Psoas muscle (tissue), 8 donors: ENCODE data around the gene ATP9B. TPM values are rescaled to one million over a fixed set of nuclear protein-coding genes. Genes with fewer than 3 reads are reported as not detected.
"Not testable (repeated sequence)": the region's sequence is repeated elsewhere in the genome, so short reads cannot be mapped to it uniquely, and the experiment has no call there.

Source experiments
- ATAC-seq, 4 donors: fragments of 200-7000 bp; cut with Tn5 transposase; one replicate each; pipeline ENCODE4 v1.9.1; 2020; ENCODE audit warnings: moderate library complexity in 3 of 4, mild to moderate bottlenecking in 2 of 4
- DNase-seq, 2 donors: peaks; one replicate each; pipeline ENCODE4 v3.0.0-alpha.2; 2020
- H3K27ac ChIP-seq: fragments of 200-600 bp; one replicate; pipeline ENCODE4 v1.8.0; 2022
- H3K27me3 ChIP-seq, 3 donors: fragments of 200-600 bp in 1 of 3; one replicate each; pipeline versions ENCODE4 v1.6.1 to v1.8.0; 2013 to 2022; ENCODE audit warnings: low read length in 2 of 3, mild to moderate bottlenecking in 2 of 3, moderate library complexity in 1 of 3; ENCODE audit not compliant: insufficient read depth in 3 of 3
- H3K36me3 ChIP-seq, 2 donors: fragments of 200-600 bp in 1 of 2; one replicate each; pipeline versions ENCODE4 v1.6.1 to v1.8.0; 2013 to 2022; ENCODE audit warnings: low read depth in 1 of 2, mild to moderate bottlenecking in 1 of 2, moderate library complexity in 1 of 2; ENCODE audit not compliant: insufficient read depth in 1 of 2
- H3K4me1 ChIP-seq: fragments of 200-600 bp; one replicate; pipeline ENCODE4 v1.8.0; 2022
- H3K4me3 ChIP-seq: fragments of 200-600 bp; one replicate; pipeline ENCODE4 v1.8.0; 2022; ENCODE audit warnings: mild to moderate bottlenecking
- H3K9me3 ChIP-seq: fragments of 200-600 bp; one replicate; pipeline ENCODE4 v1.8.0; 2022
- WGBS, 3 donors: extraction: QIAGEN DNeasy Blood & Tissue Kit; methylation state at CpG; one replicate each; pipeline versions ENCODE4 v1.1.6 to v1.1.7; 2013; 5-methylcytosine and 5-hydroxymethylcytosine counted together
- intact Hi-C, 2 donors: fragments of 100-400 bp; cut with DNase I; formaldehyde crosslinking; loops; one replicate each; pipeline versions ENCODE4 v1.11.0 to v1.14.2; 2022
- polyA plus RNA-seq, 3 donors: library from polyadenylated mRNA; stranded (reverse); fragments of 200-250 nt; gene quantifications; one replicate each; pipeline ENCODE4 v1.2.3, GENCODE V29; 2013
- total RNA-seq, 4 donors: library from RNA; stranded (reverse); fragmentation: NEBNext Ultra II Directional in 2 of 4; extraction: Animal tissue kit (Norgen Biotek cat#: 25700) in 2 of 4; gene quantifications; one replicate each; pipeline versions ENCODE4 v1.2.1 to v1.2.4, GENCODE V29; 2021 to 2023
- TF ChIP-seq, protein P1 (sequence below): fragments of 200-600 bp; IDR thresholded peaks from one replicate; pipeline ENCODE4 v1.8.0; 2022; ENCODE audit warnings: antibody characterized with exemption
- donor health status: healthy with polysubstance abuse.
- donor health status: DM: no; HTN: no; CAD: no; lungs with moderate emphysema.
- donor health status: Bipolar disorder and iron deficiency.
- donor health status: healthy.
- donor health status: DM: yes; HTN: yes; CAD: no.
- donor health status: DM: no; HTN: no; CAD: no.
- donor health status: DM: no; HTN: no; CAD: no.
- donor health status: DM: yes; HTN: yes; CAD: no.

The ATP9B gene
- total and polyA plus RNA-seq, 7 donors = 5.0 to 22.1 (median 9.8) TPM

DNA sequence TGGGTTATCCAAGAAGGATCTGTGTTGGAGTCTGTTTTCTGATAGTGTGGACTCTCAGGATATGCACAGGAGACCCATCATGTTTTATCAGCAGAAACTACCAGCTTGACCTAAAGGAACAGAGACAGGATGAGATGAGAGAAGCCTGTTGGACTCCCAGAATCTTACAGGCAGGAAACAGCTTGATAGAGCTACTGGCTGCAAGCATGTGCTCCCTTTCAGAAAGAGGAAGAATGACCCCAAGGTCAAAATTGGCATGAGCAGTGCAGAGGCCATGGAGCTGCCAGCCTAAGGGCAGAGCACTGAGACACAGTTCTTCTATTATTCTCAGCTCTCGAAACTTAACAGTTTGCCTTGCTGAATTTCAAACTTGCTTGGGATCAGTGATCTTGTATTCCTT lies 191.3 kb downstream of the ATP9B start:
- no peaks in the 10 kb centered on the region for H3K27me3 ChIP-seq
- TF ChIP-seq, protein P1, sequence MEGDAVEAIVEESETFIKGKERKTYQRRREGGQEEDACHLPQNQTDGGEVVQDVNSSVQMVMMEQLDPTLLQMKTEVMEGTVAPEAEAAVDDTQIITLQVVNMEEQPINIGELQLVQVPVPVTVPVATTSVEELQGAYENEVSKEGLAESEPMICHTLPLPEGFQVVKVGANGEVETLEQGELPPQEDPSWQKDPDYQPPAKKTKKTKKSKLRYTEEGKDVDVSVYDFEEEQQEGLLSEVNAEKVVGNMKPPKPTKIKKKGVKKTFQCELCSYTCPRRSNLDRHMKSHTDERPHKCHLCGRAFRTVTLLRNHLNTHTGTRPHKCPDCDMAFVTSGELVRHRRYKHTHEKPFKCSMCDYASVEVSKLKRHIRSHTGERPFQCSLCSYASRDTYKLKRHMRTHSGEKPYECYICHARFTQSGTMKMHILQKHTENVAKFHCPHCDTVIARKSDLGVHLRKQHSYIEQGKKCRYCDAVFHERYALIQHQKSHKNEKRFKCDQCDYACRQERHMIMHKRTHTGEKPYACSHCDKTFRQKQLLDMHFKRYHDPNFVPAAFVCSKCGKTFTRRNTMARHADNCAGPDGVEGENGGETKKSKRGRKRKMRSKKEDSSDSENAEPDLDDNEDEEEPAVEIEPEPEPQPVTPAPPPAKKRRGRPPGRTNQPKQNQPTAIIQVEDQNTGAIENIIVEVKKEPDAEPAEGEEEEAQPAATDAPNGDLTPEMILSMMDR = no peak
- intact Hi-C loops = no loop called here

DNA sequence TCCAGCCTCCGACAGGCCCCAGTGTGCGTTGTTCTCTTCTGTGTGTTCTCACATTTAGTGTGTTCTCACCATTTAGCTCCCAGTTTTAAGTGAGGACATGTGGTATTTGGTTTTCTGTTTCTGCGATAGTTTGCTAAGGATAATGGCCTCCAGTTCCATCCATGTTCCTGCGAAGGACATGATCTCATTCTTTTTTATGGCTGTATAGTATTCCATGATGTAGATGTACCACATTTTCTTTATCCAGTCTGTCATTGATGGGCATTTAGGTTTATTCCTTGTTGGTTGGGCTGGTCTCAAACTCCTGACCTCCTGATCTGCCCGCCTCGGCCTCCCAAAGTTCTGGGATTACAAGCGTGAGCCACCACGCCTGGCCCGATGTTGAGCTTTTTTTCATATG lies 195.9 kb downstream of the ATP9B start:
- H3K27me3 ChIP-seq = not testable (repeated sequence)

More for the DNA sequence above, 191.3 kb downstream of the ATP9B start:
- H3K36me3 ChIP-seq = peaks cover 0 to 8% of the 10 kb centered on the region in 2 donors
- no peaks in the 10 kb centered on the region for H3K4me1 ChIP-seq
- DNase-seq (no peak), ATAC-seq (no peak)
- no peak overlapping the region for H3K4me3 ChIP-seq
- H3K9me3 ChIP-seq = no peaks in the 10 kb centered on the region
- H3K27ac ChIP-seq = no peak overlapping the region
- 95 to 100% (median 96%) methylated on average over 1 of the region's 1 CpG for WGBS, 3 donors

DNA sequence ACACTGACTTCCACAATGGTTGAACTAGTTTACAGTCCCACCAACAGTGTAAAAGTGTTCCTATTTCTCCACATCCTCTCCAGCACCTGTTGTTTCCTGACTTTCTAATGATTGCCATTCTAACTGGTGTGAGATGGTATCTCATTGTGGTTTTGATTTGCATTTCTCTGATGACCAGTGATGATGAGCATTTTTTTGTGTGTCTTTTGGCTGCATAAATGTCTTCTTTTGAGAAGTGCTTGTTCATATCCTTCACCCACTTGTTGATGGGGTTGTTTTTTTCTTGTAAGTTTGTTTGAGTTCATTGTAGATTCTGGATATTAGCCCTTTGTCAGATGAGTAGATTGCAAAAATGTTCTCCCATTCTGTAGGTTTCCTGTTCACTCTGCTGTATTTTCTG lies 202.6 kb downstream of the ATP9B start:
- H3K4me1 ChIP-seq, DNase-seq, ATAC-seq, H3K9me3 ChIP-seq, H3K4me3 ChIP-seq, H3K27me3 ChIP-seq, H3K27ac ChIP-seq: not testable (repeated sequence)
- intact Hi-C loops = loop anchor here in 1 of 2 donors (10.0 kb wide), 1 partner anchor 57 kb away; no protein-coding TSS in a partner anchor
- peaks cover 0 to 16% of the 10 kb centered on the region in 2 donors for H3K36me3 ChIP-seq

More for the DNA sequence above, 195.9 kb downstream of the ATP9B start:
- H3K27ac ChIP-seq, H3K4me1 ChIP-seq, H3K36me3 ChIP-seq, intact Hi-C loops, H3K4me3 ChIP-seq, DNase-seq, ATAC-seq, H3K9me3 ChIP-seq: not testable (repeated sequence)
- 98 to 100% (median 99%) methylated on average over 9 of the region's 9 CpGs for WGBS, 3 donors

DNA sequence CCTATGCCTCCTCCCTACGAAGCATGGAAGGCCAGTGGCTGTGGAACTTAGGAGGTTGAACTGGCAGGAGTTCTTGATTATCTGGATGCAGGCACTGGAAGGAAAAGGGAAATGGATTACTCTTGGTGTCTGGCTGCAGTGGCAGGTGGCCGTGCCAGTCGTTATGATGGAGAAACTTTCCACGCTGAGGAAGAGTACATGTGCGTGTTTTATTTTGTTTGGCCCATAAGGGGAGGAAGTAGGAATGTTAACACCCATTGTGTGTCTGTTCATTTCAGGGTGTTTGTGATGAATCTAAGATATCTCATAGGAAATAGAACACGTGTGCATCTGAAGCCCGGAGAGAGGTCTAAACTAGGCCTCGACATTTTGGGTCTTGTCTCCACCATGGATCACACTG lies 203.7 kb downstream of the ATP9B start:
- Histone ChIP-seq H3K27ac (no peak overlapping the region), H3K36me3 (peaks cover 0 to 16% of the 10 kb centered on the region in 2 donors), H3K27me3 (no peaks in the 10 kb centered on the region), H3K9me3 (no peaks in the 10 kb centered on the region), H3K4me1 (no peaks in the 10 kb centered on the region), H3K4me3 (no peak overlapping the region)
- DNase-seq (no peak), ATAC-seq (no peak)
- intact Hi-C loops = loop anchor here in 1 of 2 donors (10.0 kb wide), 1 partner anchor 58 kb away; no protein-coding TSS in a partner anchor
- TF ChIP-seq, protein P1 = no peak
- WGBS, 3 donors = 66 to 70% (median 67%) methylated on average over 8 of the region's 8 CpGs

DNA sequence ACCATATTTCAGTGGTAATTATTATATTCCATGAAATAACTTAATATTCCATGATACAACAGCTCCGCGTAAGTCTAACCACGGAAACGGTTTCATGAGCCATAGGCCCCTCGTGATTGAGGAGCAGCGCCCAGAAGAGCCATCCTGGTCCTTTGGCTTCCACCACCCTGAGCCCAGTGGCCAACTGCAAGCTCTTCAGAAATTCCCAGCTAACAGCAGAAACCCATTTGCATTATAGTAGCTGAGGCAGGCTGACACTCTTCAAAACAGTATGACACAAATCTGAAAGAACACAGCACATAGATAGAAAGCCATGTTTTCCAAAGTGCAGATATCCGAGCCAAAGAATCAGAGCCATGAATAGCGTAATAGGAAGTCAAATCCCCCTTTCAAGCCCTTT lies 205.6 kb downstream of the ATP9B start:
- DNase-seq (no peak), ATAC-seq (no peak)
- WGBS, 3 donors = 94 to 96% (median 94%) methylated on average over 8 of the region's 8 CpGs
- Histone ChIP-seq H3K27me3 (no peaks in the 10 kb centered on the region), H3K4me3 (no peak overlapping the region), H3K9me3 (no peaks in the 10 kb centered on the region), H3K27ac (no peak overlapping the region), H3K4me1 (no peaks in the 10 kb centered on the region), H3K36me3 (peaks cover 2 to 25% of the 10 kb centered on the region in 2 donors)
- intact Hi-C loops = loop anchor here in 1 of 2 donors (10.0 kb wide), 1 partner anchor 60 kb away; no protein-coding TSS in a partner anchor
- TF ChIP-seq, protein P1 = no peak

DNA sequence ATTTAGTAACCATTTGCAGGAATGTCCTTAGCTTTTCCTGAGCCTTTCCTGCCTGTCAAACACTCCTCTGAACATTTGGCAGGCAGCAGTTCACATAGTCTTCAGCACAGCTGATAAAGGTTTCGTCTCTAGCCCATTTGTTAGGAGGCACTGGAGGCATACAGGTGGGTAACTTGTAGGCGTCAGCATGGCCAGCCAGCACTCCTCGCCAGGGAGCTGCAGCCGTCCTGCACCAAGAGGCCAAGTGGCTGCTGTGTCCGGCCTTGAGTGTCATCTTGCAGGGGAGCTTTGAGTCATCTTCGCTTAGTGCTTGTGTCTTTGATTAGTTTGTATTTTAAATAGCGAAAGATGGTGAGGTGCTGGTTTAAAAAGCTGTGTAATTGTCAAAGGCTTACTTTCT lies 206.3 kb downstream of the ATP9B start:
- 84 to 95% (median 95%) methylated on average over 7 of the region's 7 CpGs for WGBS, 3 donors
- Histone ChIP-seq H3K36me3 (peaks cover 2 to 29% of the 10 kb centered on the region in 2 donors), H3K4me1 (no peaks in the 10 kb centered on the region), H3K27me3 (no peaks in the 10 kb centered on the region), H3K9me3 (no peaks in the 10 kb centered on the region), H3K4me3 (no peak overlapping the region), H3K27ac (no peak overlapping the region)
- intact Hi-C loops = loop anchor here in 1 of 2 donors (10.0 kb wide), 1 partner anchor 61 kb away; no protein-coding TSS in a partner anchor
- TF ChIP-seq, protein P1 = no peak
- no peak for DNase-seq
- ATAC-seq = no peak
